Epidermal melanocyte (primary cell): ENCODE data around the gene ATF4.
"Not testable (repeated sequence)": the region's sequence is repeated elsewhere in the genome, so short reads cannot be mapped to it uniquely, and the experiment has no call there.

Experiments
- DNase-seq: peaks from one replicate; pipeline ENCODE4 v3.0.0; 2011; ENCODE audit warnings: low spot score; ENCODE audit not compliant: insufficient read length

Gene ATF4

DNA sequence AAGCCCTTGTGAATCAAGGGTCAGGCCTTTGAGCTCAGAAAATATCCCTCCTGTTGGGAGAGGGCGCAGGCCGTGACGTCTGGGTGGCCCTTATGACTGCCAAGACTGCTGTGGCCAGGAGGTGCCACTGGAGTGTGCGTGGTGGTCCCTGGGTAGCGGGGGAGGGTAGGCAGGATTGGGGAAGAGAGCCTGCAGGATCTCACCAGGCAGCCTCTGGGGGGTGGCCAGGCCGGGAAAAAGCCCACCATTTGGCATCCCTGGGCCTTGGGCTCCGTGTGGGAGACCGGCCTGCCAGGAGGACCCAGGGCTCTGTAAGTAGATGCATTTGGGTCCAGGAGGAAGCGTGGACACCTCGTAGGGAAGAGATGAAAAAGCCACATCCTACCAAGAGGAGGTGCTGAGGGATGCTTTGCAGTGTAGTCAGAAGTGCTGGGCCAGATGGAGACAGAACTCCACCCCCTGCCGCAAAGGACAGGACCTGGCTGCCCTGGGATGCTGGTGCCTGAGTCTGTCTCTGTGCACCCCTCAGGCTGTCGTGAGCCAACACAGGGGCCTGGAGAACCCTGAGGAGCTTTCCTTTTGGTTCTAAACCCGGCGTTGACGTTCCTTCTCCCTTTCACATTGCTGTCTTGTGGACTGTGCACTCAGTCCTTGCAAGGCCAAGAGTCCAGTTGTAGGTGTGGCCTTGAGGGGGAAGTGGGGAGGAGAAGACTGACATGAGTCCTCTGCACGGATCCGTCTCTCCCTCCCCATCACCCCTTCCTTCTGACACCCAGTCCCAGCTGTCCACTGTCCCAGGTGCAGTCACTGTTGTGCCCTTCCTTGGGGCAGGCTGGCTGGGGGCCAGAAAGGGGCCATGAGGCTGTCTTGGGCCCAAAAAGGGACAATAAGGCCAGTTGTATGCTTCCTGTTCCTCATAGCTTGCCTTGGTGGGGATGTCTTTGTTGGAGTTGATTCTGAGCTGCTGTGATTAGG lies 31.0 kb upstream of the ATF4 start:
- no peak for DNase-seq

DNA sequence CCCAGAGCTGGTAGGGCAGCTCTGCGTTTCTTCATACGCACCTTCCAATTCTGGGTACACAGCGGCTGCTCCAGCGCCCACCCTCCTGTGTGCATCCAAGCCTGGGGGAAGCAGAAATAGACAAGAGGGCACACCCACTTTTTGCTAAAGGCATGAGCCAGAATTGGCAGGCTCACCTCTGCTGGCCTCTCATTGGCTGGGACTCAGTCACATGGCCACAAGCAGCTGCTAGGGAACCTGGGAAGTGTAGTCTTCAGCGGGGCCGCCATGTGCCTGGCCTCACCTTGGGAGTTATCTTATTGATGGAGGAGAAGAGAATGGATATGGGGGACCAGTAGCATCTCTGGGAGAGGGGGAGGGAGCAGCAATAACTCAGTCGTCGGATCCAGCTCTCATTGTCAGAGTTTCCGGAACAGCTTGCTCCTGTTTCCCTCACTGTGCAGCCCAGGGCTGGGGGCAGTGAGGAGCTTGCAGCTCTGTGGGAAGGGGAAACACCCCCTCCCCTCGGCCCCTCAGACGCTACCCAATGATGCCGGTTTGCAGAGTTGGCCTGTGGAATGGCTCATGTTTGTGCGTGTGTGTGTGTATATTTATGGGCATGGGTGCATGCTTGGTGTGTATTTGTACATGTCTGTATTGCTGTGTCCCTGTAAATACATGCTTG lies 30.1 kb upstream of the ATF4 start:
- peak; percentile 86 for DNase-seq

DNA sequence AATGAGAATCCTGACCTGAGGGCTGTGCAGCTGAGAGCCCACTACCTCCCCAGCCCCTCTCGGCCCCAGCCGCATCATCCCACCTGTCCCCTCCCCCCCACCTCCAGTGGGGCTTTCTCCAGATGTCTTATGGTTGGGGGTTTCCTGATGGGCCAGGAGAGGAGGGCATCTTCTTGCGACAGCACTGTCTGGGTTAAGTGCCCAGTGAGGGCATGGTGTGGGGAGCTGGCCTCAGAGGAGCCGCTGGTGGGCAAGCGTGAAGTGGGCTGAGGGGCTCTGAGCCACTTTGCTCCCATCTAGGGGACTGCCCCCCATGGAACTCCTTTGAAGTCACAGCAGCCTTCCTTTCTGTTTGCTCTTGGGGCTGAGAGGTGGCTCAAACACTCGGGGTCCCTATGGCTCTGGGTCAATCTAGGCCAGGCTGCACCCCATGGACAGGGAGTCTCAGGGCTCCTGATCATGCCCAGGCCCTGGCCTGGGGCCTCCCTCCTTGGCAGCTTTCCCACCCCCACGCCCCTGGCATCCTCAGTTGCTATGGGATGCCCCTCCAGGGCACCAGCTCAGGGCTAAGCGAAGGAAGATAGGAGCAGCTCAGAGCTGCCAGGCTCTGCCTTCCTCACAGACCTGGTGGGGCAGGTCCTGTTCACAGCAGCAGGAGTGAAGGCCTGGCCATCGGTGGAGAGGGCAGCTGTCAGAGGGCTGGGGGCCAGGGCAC lies 29.2 kb upstream of the ATF4 start:
- no peak for DNase-seq

DNA sequence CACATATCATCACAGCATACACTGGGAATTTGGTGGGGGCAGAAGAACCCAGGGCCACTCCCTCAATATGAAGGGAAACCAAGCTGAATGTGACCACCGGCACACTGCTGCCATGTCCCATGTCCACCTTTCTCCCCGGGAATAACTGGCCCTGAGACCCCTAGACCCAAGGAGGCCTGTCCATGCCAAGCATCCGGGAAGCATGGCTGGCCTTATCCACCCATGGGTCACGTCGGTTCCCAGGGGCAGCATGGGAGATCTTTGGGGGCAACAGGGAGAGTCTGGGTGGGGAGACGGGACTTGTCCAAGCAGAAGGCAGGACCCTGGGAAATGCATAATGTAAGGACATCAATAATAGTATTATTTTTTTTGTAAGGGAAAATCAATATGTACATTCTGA lies 28.7 kb upstream of the ATF4 start:
- no peak for DNase-seq

DNA sequence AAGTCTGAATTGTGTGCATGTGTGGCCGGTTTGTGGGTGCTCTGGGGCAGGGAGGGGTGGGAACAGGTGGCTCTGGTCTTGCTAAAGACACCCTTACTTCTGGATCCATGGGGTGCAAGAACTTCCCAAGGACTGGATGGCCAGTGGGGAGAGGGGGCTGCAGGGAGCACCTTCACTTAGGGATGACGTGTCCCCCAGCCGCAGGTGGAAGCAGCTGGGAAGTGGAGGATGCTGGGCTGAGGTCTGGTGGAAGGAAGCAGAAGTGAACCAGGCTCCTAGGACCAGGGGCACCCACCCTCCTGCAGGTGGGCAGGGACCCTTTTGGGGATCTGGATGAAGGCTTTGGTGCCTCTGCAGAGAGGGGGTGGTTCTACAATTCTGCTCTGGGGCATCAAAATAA lies 28.2 kb upstream of the ATF4 start:
- DNase-seq: no peak

DNA sequence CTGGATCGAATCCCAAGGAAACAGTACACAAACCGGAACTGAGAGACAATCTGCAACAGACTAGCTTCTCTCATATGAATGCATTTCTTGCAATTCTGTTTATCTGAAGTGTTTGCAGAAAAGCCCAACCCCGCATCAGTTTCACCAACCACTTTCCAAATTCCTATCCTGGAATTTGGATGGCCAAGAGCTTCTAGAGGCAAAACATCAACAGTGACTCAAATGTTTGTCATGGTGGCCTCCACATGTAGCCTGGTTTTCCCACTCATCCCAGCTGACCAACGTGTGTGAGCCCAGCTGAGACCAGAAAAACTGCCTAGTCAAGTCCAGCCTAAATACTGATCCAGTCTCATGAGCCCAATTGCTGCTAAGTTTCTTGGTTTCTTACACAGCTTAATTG lies 26.6 kb upstream of the ATF4 start:
- peak; percentile 65 for DNase-seq

DNA sequence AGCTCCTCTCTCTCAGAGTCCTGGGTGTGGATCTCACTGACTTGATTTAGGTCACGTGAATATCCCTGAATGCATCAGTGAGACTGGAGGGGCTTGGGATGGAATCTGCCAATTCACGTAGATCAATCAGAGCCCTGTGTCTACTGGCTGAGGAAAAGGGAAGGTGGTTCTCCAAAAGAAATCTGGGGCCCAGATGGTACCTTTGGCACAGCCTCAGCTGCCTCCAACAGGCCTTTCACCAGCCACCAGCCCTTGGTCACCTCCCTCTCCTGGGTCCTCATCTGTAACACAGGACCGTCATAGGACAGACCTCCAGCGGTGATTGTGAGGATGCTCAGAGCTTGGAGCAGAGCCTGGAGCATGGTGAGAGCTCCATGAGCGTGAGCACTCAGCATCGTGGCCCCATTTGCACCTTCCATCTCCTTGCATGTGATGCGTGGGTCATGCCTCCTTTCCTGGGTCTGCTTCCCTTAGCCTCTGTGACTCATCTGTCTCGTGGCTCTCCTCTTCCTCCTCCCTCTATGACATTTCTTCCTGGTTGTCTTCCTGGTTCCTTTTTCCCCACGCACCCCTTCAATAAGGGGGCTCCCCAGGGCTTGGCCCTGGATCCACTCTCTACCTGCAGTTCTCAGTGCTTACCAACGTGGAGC lies 25.8 kb upstream of the ATF4 start:
- DNase-seq: no peak

DNA sequence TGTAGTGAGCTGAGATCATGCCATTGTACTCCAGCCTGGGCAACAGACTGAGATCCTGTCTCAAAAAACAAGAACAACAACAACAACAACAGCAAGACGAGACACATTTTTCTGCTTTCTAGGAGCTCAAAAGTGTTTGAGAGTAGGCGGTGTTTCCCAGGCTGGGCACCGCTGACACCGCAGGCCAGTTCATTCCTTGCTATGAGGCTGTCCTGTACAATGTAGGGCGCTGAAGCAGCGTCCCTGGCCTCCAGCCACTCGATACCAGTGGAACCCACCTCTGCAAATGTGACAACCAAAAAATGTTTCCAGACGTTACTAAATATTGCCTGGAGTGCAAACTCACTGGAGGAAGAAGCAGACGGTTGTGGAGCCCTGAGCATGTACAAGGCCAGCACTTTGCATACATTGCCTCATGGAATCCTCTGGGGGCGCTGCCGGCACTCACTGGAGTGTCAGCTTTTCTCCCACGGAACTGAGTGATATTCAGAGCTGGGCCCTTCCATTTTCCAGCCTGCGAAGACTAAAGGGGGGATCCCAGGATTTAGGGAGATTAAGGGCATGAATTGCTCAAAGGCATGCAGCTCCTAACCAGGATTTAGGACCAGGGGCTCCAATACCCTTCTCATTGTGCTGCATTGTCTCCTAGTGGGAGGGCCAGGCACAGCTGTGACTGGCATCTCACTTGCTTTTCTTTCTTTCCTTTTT lies 24.1 kb upstream of the ATF4 start:
- no peak for DNase-seq

DNA sequence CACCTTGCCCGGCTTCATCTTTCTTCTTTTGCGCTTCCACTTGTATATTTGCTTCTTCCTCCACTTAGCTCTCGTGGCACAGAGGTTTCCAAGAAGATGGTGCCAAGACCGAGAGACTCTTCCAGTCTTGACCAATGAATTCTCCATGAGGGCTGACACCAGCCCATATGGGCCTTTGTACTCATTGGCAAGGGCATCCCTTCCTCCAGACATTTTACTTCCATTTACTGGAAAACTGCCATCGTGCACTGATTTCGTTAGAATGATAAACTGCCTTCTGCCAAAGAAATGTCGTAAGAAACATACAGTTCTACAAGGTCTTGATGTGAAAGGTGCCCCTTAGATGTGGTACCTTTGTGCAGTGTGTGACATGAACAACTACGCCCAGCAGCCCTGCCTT lies 22.9 kb upstream of the ATF4 start:
- DNase-seq: no peak

DNA sequence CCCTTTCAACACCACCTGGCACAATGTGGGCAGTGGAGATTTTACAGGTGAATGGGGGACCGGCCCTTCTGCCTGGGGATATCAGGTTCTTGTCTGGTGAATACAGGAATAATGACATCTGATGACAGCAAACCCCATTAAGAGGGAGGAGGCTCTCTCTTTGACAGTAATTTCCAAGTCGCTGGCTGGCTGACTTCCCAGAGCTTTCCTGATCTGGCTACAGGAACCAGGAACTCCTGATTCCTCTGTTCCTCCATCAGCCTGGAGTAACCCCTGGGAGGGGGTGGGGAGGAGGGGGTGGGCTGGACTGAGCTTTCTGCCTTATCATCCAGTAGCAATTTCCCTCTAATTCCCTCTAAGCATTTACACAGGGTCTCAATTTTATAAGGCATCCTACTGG lies 22.0 kb upstream of the ATF4 start:
- no peak for DNase-seq

DNA sequence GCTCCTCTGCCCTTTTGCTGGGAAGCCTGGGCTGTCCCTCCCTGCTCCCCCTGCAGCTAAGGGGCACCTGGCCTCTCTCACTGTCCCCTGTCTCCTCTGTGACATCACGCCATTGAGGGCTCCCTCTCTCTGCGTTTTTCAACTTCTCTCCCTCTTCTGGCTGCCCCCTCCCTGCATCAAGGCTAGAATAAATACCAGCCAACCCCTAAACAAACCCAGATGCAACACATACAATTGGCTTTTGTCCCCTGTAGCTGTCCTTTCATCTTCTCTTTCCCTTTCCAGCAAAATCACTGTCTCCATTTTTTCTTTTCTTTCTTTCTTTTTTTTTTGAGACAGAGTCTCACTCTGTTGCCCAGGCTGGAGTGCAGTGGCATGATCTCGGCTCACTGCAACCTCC lies 21.6 kb upstream of the ATF4 start:
- DNase-seq: no peak

DNA sequence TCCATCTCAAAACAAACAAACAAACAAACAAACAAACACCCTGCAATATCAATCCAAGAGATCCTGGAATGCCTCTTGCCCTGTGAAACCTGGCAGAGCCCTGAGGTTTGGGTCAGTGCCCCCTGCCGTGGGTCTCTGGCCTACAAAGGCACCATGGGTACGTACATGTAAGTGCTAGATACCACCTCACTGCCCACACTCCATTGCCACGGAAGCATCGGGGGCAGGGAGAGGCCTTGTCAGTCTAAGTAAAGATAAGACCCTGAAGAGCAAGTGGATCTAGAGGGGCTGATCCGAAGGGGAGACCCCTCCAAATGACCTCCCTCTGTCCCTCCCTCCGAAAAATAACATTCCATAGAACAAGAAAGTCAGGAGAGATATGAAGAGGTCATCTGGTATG lies 20.3 kb upstream of the ATF4 start:
- no peak for DNase-seq

DNA sequence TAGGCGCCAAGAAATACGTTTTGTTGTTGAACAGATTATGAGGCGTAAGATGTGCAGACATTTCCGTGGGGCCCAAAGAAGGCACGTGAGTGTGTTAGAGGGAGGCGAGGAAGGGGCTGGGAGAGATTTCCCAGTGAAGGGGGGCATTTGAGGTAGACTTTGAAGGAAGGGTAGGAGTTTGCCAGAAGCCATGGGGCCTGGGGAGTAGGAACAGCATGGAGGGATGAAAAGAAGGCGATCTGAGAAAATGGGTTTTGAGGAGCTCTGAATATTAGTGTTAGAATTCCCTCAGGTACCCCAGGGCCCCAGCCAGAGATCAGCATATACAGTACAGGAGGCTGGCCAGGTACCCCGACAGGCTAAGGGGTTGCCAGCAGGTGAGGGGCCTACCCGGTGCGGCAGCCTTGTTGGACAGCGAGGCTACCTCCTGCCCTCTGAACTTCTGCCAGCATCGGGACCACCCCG lies 18.7 kb upstream of the ATF4 start:
- no peak for DNase-seq

DNA sequence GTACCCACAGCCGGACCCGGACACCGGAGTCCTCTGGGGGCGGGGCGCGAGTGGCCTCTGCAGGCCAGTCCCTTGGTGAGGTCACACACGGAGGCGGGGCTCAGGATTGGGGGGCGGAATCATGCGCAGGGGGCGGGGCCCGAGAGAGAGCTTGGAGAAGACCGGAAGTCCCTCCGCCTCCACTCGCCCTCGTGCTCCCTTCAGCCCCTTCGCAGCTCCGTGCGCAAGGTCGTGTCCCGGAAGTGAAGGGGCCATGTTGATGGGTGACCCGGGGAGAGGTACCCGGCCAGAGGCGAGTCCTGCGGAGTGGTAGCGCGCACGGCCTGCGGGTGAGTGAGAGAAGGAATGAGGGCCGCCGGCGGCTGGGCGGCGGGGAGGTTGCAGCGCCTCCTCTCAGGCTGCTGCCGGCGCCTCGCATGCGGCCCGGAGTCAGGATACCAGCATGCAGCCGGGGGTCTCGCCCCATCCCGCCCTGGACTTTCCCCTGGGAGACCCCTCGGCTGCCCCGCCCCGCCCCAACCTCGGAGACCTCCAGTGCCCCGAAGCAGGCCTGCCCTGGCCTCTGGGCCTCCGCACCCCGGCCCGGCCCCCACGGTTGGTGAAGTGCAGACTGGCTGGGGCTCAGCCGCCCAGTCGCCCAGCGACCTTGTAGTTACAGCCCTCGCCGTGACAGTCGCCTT lies 18.1 kb upstream of the ATF4 start, which contains the start of gene MIEF1:
Gene MIEF1, plus strand, starts transcription at position 182 of the 680 bp plus-strand sequence. CDS start 9,005 bp downstream, outside the sequence.
- DNase-seq: peak; percentile 90

DNA sequence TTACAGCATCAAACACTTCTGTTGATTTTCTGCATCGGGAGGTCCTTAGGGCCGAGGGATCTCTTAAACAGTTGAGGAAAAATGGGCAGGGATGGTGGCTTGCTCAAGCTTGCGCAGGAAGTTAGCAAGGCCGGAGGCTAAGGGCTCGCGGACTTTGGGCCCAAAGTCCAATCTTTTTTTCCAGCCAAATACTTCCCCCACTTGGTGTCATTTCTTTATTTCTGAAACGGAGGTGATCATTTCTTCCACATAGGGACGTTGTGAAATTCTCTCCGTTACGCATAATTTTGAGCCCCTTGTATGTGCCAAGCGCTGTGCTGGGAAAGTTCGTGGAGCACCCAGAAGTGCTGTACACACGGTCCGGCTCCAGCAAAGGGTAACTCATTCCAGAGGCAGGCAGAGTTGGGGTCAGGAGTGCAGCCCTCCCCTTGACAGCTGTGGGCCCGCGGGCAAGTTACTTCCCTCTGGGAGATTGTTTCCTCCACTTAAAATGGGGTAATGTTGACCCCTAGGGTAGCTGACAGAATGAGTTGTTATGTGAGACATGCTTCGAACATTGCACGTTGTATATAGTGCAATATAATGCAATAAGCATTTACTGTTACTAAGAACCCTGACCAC lies 17.5 kb upstream of the ATF4 start:
- no peak for DNase-seq

DNA sequence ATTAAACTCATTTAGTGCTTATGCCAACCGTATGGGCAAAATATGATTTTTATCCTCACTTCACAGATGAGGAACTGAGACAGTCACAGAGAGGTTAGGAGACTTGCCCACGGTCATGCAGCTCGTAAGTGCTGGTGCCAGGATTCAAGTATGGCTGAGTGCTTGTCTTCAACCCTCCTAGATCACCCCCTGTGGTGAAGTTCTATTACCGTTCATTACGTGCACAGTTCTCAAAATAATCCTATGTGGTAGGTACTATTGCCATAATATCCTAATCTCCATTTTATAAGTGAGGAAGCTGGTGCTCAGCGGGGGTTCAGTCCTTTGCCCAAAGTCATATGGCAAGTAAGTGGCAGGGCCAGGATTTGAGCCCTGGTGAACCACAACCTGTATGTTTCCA lies 16.7 kb upstream of the ATF4 start:
- DNase-seq: no peak

DNA sequence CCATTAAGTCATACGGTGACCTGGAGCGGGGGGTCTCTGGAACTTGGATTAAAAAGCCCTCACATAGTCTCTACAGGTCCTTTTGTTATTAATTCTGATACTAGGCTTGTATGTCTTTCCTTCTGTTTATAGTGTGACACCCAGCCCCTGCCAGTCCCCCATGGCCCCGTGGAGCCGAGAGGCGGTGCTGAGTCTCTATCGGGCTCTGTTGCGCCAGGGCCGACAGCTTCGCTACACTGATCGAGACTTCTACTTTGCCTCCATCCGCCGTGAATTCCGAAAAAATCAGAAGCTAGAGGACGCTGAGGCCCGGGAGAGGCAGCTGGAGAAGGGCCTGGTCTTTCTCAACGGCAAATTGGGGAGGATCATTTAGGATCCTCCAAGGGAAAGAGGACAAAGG lies 16.3 kb upstream of the ATF4 start:
- DNase-seq: no peak

DNA sequence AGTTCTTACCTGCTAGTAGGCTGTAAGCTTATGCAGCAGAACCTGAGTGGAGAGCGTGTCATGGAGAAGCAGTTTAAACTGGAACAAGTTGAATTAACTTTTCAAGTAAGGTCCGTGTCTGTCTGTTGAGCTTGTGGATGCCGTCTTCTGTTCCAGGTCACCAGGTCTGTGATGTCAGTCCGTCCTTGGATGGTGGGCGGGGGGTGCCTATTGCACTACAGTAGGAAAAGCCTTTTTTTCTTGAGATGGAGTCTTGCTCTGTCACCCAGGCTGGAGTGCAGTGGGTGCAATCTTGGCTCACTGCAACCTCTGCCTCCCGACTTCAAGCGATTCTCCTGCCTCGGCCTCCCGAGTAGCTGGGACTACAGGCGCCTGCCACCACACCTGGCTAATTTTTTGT lies 13.3 kb upstream of the ATF4 start:
- not testable (repeated sequence) for DNase-seq

DNA sequence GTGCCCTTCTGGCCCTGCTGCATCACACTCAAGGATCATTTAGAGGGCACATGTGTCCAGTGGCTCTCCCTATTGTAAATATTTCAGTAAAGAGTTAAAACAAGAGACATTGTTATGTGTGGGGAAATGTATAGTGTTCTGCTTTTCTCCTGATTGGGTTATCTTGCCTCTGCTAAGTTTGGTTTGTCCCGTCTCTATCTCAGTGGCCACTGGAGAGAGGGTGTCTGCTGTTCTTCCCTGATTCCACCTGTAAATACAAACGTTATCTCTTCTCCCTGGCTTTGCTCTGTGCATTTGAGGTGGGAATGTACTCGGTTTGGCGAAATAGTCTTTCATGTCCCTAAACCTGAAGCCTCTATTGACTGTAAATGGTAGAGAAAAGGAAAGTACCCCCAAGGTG lies 12.0 kb upstream of the ATF4 start:
- DNase-seq: no peak
